Kidney (tissue), 11 donors: ENCODE measurements around the gene SRGAP2. TPM values are rescaled to one million over a fixed set of nuclear protein-coding genes. Genes with fewer than 3 reads are reported as not detected.
"Not testable (repeated sequence)": the region's sequence is repeated elsewhere in the genome, so short reads cannot be mapped to it uniquely, and the experiment has no call there.

Experiments used
- DNase-seq, 5 donors: peaks; one replicate each; pipeline ENCODE4 v3.0.0-alpha.2; 2013 to 2020
- FAIRE-seq: peaks from 2 replicates; lab custom pipeline; 2012; peaks lifted over from hg19 to GRCh38; lab: Jason Lieb, UNC
- H3K27ac ChIP-seq, 2 donors: one replicate each; pipeline ENCODE4 v1.7.0; 2013; ENCODE audit warnings: low read depth in 2 of 2, low read length in 2 of 2, inconsistent platforms in 1 of 2
- H3K27me3 ChIP-seq: one replicate; pipeline ENCODE4 v1.7.1; 2013; ENCODE audit warnings: low read length, inconsistent platforms; ENCODE audit not compliant: control insufficient read depth, insufficient read depth
- H3K36me3 ChIP-seq, 3 donors: one replicate each; pipeline versions ENCODE4 v1.7.0 to v1.7.1; 2013; ENCODE audit warnings: low read length in 3 of 3, control low read depth in 1 of 3, inconsistent platforms in 1 of 3; ENCODE audit not compliant: insufficient read depth in 3 of 3, control insufficient read depth in 2 of 3
- H3K4me1 ChIP-seq, 3 donors: one replicate each; pipeline versions ENCODE4 v1.7.0 to v1.7.1; 2013; ENCODE audit warnings: low read length in 3 of 3, inconsistent platforms in 1 of 3, low read depth in 1 of 3; ENCODE audit not compliant: control insufficient read depth in 2 of 3, insufficient read depth in 2 of 3
- H3K4me3 ChIP-seq, 3 donors: one replicate each; pipeline versions ENCODE4 v1.7.0 to v1.8.1; 2013; ENCODE audit warnings: low read length in 3 of 3, control low read depth in 1 of 3, inconsistent platforms in 1 of 3
- H3K9ac ChIP-seq, 3 donors: one replicate each; pipeline versions ENCODE4 v1.7.0 to v1.7.1; 2013; ENCODE audit warnings: low read length in 3 of 3, control low read depth in 1 of 3, inconsistent platforms in 1 of 3
- H3K9me3 ChIP-seq, 3 donors: one replicate each; pipeline versions ENCODE4 v1.7.0 to v1.7.1; 2013; ENCODE audit warnings: low read length in 3 of 3, control low read depth in 1 of 3, inconsistent platforms in 1 of 3; ENCODE audit not compliant: control insufficient read depth in 2 of 3, insufficient read depth in 1 of 3
- intact Hi-C: fragments of 100-400 bp; cut with DNase I; formaldehyde crosslinking; loops from one replicate; pipeline ENCODE4 v1.11.1; 2022
- polyA plus RNA-seq: library from polyadenylated mRNA; stranded (reverse); fragments of 350-450 nt; fragmentation: Illumina TruSeq; extraction: RNeasy Lipid Tissue Mini Kit (QIAGEN cat#74804); gene quantifications from one replicate; pipeline ENCODE4 v1.2.3, GENCODE V29; 2014; ENCODE audit warnings: low read depth, low replicate concordance; ENCODE audit not compliant: insufficient read depth
- total RNA-seq: library from RNA; stranded (reverse); fragmentation: NEBNext Ultra II Directional; extraction: Animal tissue kit (Norgen Biotek cat#: 25700); gene quantifications from one replicate; pipeline ENCODE4 v1.2.1, GENCODE V29; 2021
- donor health status: control.
- donor health status: control.
- donor health status: DM: yes; HTN: yes; CAD: no.
- donor health status: Normal renal cell carcinoma (clear cell type).

The SRGAP2 gene
- total and polyA plus RNA-seq, 2 donors from 2014 or later, result 11.4 to 67.3 TPM

GRCh38 chr1:206218765-206219164, 15.4 kb downstream of the SRGAP2 start:
- H3K36me3 ChIP-seq, intact Hi-C loops: not testable (repeated sequence)

GRCh38 chr1:206219514-206220331, 16.4 kb downstream of the SRGAP2 start:
- H3K4me3 ChIP-seq, FAIRE-seq, H3K9me3 ChIP-seq, H3K27ac ChIP-seq, H3K4me1 ChIP-seq, H3K9ac ChIP-seq, H3K36me3 ChIP-seq, intact Hi-C loops, DNase-seq, H3K27me3 ChIP-seq: not testable (repeated sequence)

More at GRCh38 chr1:206218765-206219164, 15.4 kb downstream of the SRGAP2 start:
- not testable (repeated sequence) for H3K27me3 ChIP-seq, H3K27ac ChIP-seq, H3K4me3 ChIP-seq, H3K4me1 ChIP-seq, H3K9me3 ChIP-seq, FAIRE-seq, H3K9ac ChIP-seq, DNase-seq

DNA sequence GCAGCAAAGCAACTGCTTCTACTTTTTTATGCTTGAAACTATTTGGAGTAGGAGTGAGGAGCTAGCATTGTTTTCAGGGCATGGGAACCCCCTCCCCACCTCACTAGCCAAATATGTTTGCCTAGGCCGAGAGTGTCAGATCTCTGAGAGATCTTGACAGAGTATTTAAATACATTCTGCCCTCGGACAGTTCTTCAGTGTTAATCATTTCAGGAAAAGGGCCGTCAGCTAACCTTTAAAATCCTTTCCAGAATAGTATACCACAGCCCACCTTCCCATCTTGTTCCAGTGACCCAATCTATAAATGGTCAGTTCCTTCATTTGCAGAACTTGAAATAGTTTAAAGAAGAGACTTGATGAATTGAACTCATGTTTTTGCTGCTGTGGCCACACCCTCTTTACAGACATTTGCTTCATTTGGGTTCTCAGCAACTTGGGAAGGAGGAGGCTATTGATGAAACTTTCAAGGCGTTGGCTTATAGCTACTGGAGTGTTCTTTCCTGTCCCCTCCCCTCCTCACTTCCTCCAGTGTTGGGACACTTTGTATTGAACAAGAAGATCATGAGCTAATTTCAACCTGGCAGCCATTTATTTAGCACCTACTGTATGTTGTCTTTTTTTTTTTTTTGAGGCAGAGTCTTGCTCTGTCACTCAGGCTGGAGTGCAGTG, 17.1 kb downstream of the SRGAP2 start:
- H3K4me3 ChIP-seq, H3K27me3 ChIP-seq, intact Hi-C loops, H3K36me3 ChIP-seq, H3K9ac ChIP-seq, H3K9me3 ChIP-seq, H3K27ac ChIP-seq, H3K4me1 ChIP-seq, FAIRE-seq: not testable (repeated sequence)
- DNase-seq, result peak in 2 of 5 donors; percentile 13 to 14

DNA sequence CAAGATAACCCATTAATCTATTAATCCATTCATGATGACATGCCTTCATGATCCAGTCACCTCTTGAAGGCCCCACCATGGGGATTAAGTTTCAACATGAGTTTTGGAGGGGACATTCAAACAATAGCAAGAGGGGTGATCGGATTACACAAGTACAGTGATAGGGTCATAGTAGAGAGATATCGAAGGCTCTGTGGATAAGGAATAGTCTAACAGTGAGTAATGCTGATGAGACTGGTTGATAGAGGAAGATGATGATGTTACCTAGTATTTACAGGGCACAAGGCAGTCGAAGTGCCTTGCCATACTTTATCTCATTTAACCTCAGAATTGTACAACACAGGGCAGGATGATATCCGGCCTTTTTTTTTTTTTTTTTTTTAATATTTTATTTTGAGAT, 18.2 kb downstream of the SRGAP2 start:
- H3K27ac ChIP-seq, H3K9ac ChIP-seq, H3K4me1 ChIP-seq, FAIRE-seq, H3K9me3 ChIP-seq, H3K4me3 ChIP-seq, H3K36me3 ChIP-seq, intact Hi-C loops, DNase-seq, H3K27me3 ChIP-seq: not testable (repeated sequence)

GRCh38 chr1:206224190-206224776, 20.9 kb downstream of the SRGAP2 start:
- H3K9ac ChIP-seq, H3K27ac ChIP-seq, DNase-seq, H3K9me3 ChIP-seq, H3K27me3 ChIP-seq, H3K36me3 ChIP-seq, H3K4me3 ChIP-seq, intact Hi-C loops, H3K4me1 ChIP-seq, FAIRE-seq: not testable (repeated sequence)

DNA sequence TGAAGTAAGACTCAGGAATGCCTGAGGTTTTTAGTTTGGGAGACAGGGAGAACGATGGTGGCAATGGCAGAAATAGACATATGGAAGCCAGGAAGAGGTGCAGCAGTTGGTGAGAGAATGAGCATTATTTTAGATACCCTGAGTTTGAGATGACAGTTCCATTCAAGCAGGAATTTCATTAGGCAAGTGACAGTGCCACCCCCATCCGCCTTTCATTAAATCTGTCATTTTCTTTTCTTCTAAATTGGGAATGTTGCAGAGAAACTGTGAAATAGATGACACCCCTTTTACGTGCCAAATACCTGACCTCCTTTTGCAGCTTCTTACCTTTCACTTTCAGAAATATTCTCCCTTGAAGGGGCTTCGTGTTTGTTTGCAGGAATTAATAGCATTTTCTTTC, 22.0 kb downstream of the SRGAP2 start:
- H3K36me3 ChIP-seq, H3K27me3 ChIP-seq, DNase-seq, H3K9ac ChIP-seq, H3K9me3 ChIP-seq, H3K27ac ChIP-seq, intact Hi-C loops, H3K4me1 ChIP-seq, FAIRE-seq, H3K4me3 ChIP-seq: not testable (repeated sequence)

- intact Hi-C loops, H3K4me3 ChIP-seq, H3K4me1 ChIP-seq, DNase-seq, H3K36me3 ChIP-seq, H3K9ac ChIP-seq, H3K27me3 ChIP-seq, FAIRE-seq, H3K9me3 ChIP-seq, H3K27ac ChIP-seq: not testable (repeated sequence)
These were observed 23.5 kb downstream of the SRGAP2 start for GRCh38 chr1:206226886-206227285.

DNA sequence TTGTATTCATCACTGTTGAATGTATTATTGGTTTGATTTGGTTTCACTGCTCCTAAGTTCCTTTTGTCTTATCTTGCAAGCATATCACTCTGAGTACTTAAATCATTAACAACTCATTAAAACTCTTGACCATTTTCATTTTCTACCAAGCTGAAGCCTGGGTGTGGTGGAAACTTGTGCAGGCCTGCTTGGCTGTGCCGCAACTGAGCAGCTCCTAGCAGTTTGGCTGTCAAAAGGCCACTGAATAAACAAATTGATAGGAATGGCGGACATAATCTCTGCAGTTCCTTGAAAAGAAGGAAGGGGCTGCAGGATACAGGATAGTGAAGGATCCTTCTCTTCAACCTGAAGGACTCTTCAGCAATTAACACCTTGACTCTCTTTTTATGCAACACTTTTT, 25.9 kb downstream of the SRGAP2 start:
- H3K36me3 ChIP-seq, intact Hi-C loops, FAIRE-seq, DNase-seq, H3K9me3 ChIP-seq, H3K27me3 ChIP-seq, H3K4me1 ChIP-seq, H3K9ac ChIP-seq, H3K27ac ChIP-seq, H3K4me3 ChIP-seq: not testable (repeated sequence)
